H1 (cell line): ENCODE measurements around the gene MTMR4. TPM values are rescaled to one million over a fixed set of nuclear protein-coding genes. Genes with fewer than 3 reads are reported as not detected.

ENCODE experiments used
- CTCF ChIA-PET: fragments of 300-600 bp; sonication (Branson Sonifier 250); formaldehyde crosslinking; loops from one replicate; lab custom pipeline; 2021; ENCODE audit not compliant: partially characterized antibody; lab: Charles Lee
- POLR2A ChIA-PET: fragments of 300-600 bp; sonication (Branson Sonifier 250); formaldehyde crosslinking; loops from one replicate; lab custom pipeline; 2021; ENCODE audit warnings: inconsistent platforms; ENCODE audit not compliant: partially characterized antibody; lab: Charles Lee
- DNase-seq, 2 experiments: peaks; one replicate each; pipeline versions ENCODE4 v3.0.0 to v3.0.0-alpha.2; 2010 to 2022; ENCODE audit warnings: low spot score in 2 of 2, low read depth in 1 of 2, mixed read lengths in 1 of 2
- FAIRE-seq: peaks from 2 replicates; lab custom pipeline; 2011; peaks lifted over from hg19 to GRCh38; lab: Jason Lieb, UNC
- H2AFZ ChIP-seq: 2 replicates; pipeline ENCODE4 v1.8.1; 2012; ENCODE audit warnings: low read length, inconsistent platforms
- H2AK5ac ChIP-seq: 2 replicates; pipeline ENCODE4 v1.6.1; 2013; ENCODE audit warnings: low read depth, low read length
- H2BK120ac ChIP-seq: replicated peaks from 2 replicates; pipeline ENCODE3; 2013; ENCODE audit warnings: low read depth, low read length, inconsistent platforms
- H2BK12ac ChIP-seq: 2 replicates; pipeline ENCODE4 v1.6.1; 2013; ENCODE audit warnings: low read depth, low read length
- H2BK15ac ChIP-seq: 2 replicates; pipeline ENCODE4 v1.6.1; 2013; ENCODE audit warnings: low read length
- H2BK20ac ChIP-seq: 2 replicates; pipeline ENCODE4 v1.6.1; 2013; ENCODE audit warnings: low read length
- H2BK5ac ChIP-seq: 2 replicates; pipeline ENCODE4 v1.6.1; 2013; ENCODE audit warnings: low read depth, low read length
- H3K14ac ChIP-seq: 2 replicates; pipeline ENCODE4 v1.6.1; 2013; ENCODE audit warnings: inconsistent platforms; ENCODE audit not compliant: insufficient read length
- H3K18ac ChIP-seq: 2 replicates; pipeline ENCODE4 v1.6.1; 2013; ENCODE audit warnings: low read length; ENCODE audit errors: extremely low read depth
- H3K23ac ChIP-seq: 2 replicates; pipeline ENCODE4 v1.6.1; 2013; ENCODE audit warnings: inconsistent platforms; ENCODE audit not compliant: insufficient read length
- H3K23me2 ChIP-seq: 2 replicates; pipeline ENCODE4 v1.6.1; 2013; ENCODE audit warnings: low read depth, low read length
- H3K27ac ChIP-seq: 2 replicates; pipeline ENCODE4 v1.6.1; 2011; ENCODE audit warnings: low read depth, low read length, inconsistent platforms
- H3K27me3 ChIP-seq, 4 experiments: replicated peaks in 1 of 4; 1 replicate in 1 of 4; 2 replicates in 3 of 4; pipeline versions ENCODE4 v1.6.1 to v1.8.1; 2011 to 2013; ENCODE audit warnings: low read length in 3 of 4, mild to moderate bottlenecking in 3 of 4, inconsistent platforms in 2 of 4, mixed read lengths in 2 of 4, moderate library complexity in 1 of 4; ENCODE audit not compliant: control insufficient read depth in 3 of 4, insufficient read depth in 3 of 4; ENCODE audit errors: extremely low read depth in 1 of 4
- H3K36me3 ChIP-seq, 4 experiments: 2 replicates each; pipeline versions ENCODE4 v1.6.1 to v1.8.1; 2011 to 2013; ENCODE audit warnings: mild to moderate bottlenecking in 4 of 4, low read length in 3 of 4, moderate library complexity in 2 of 4, control low read depth in 1 of 4, inconsistent platforms in 1 of 4; ENCODE audit not compliant: insufficient read depth in 4 of 4, control insufficient read depth in 2 of 4
- H3K4ac ChIP-seq: replicated peaks from 2 replicates; pipeline ENCODE3; 2013; ENCODE audit warnings: low read length, low read depth, mixed read lengths, inconsistent platforms; ENCODE audit not compliant: insufficient read length
- H3K4me1 ChIP-seq, 4 experiments: replicated peaks in 1 of 4; 1 replicate in 1 of 4; 2 replicates in 3 of 4; pipeline versions ENCODE4 v1.6.1 to v1.8.1; 2011 to 2013; ENCODE audit warnings: low read length in 3 of 4, inconsistent platforms in 2 of 4, mixed read lengths in 1 of 4; ENCODE audit not compliant: insufficient read depth in 4 of 4, control insufficient read depth in 3 of 4
- H3K4me2 ChIP-seq, 2 experiments: 2 replicates each; pipeline versions ENCODE4 v1.6.1 to v1.8.1; 2011 to 2013; ENCODE audit warnings: low read depth in 2 of 2, low read length in 2 of 2, control low read depth in 1 of 2, inconsistent platforms in 1 of 2, mild to moderate bottlenecking in 1 of 2; ENCODE audit not compliant: insufficient read depth in 1 of 2
- H3K4me3 ChIP-seq, 4 experiments: fragments of 200-600, 300-600 bp in 1 of 4; sonication (generic), shearing (Covaris generic), sonication (Bioruptor Twin) in 1 of 4; 2 replicates each; pipeline versions ENCODE4 v1.5.1 to v1.8.1; 2011 to 2016; ENCODE audit warnings: low read length in 4 of 4, low read depth in 3 of 4, control low read depth in 2 of 4, inconsistent platforms in 2 of 4, mild to moderate bottlenecking in 2 of 4, mixed read lengths in 1 of 4, moderate library complexity in 1 of 4; ENCODE audit not compliant: insufficient read depth in 2 of 4; ENCODE audit errors: extremely low read depth in 1 of 4
- H3K56ac ChIP-seq: replicated peaks from 2 replicates; pipeline ENCODE3; 2013; ENCODE audit warnings: low read depth, mild to moderate bottlenecking, mixed read lengths, low read length, inconsistent platforms; ENCODE audit not compliant: insufficient read length
- H3K79me1 ChIP-seq: 2 replicates; pipeline ENCODE4 v1.6.1; 2013; ENCODE audit warnings: low read depth, low read length, control low read depth
- H3K79me2 ChIP-seq, 2 experiments: 2 replicates each; pipeline versions ENCODE4 v1.6.1 to v1.8.1; 2012 to 2013; ENCODE audit warnings: low read length in 2 of 2, mild to moderate bottlenecking in 2 of 2, inconsistent platforms in 1 of 2; ENCODE audit not compliant: insufficient read depth in 2 of 2, control insufficient read depth in 1 of 2
- H3K9ac ChIP-seq, 4 experiments: replicated peaks in 1 of 4; 1 replicate in 1 of 4; 2 replicates in 3 of 4; pipeline versions ENCODE4 v1.6.1 to v1.8.1; 2011 to 2013; ENCODE audit warnings: low read depth in 3 of 4, low read length in 3 of 4, control low read depth in 2 of 4, mild to moderate bottlenecking in 2 of 4, moderate library complexity in 2 of 4, inconsistent platforms in 1 of 4; ENCODE audit errors: extremely low read depth in 1 of 4
- H3K9me3 ChIP-seq, 2 experiments: 2 replicates each; pipeline versions ENCODE4 v1.6.1 to v1.8.1; 2012 to 2013; ENCODE audit warnings: mild to moderate bottlenecking in 2 of 2, moderate library complexity in 2 of 2, control low read depth in 1 of 2, inconsistent platforms in 1 of 2, low read depth in 1 of 2, low read length in 1 of 2, mixed read lengths in 1 of 2; ENCODE audit not compliant: insufficient read depth in 2 of 2
- H4K20me1 ChIP-seq, 2 experiments: replicated peaks in 1 of 2; 2 replicates each; pipeline versions ENCODE3 to v1.8.1; 2011 to 2013; ENCODE audit warnings: inconsistent platforms in 2 of 2, low read length in 2 of 2, mild to moderate bottlenecking in 1 of 2; ENCODE audit not compliant: insufficient read depth in 2 of 2, control insufficient read depth in 1 of 2
- H4K5ac ChIP-seq: 2 replicates; pipeline ENCODE4 v1.6.1; 2013; ENCODE audit warnings: low read length, low read depth, mixed read lengths, inconsistent platforms; ENCODE audit not compliant: insufficient read length
- H4K8ac ChIP-seq: 2 replicates; pipeline ENCODE4 v1.8.0; 2013; ENCODE audit warnings: mild to moderate bottlenecking, moderate library complexity, low read length, inconsistent platforms; ENCODE audit not compliant: insufficient read depth; ENCODE audit errors: extremely low read depth
- H4K91ac ChIP-seq: replicated peaks from 2 replicates; pipeline ENCODE3; 2013; ENCODE audit warnings: low read length, mixed read lengths, inconsistent platforms; ENCODE audit not compliant: insufficient read length
- CEBPB ChIP-seq: IDR thresholded peaks from 2 replicates; pipeline ENCODE4 v1.6.1; 2012; ENCODE audit warnings: low read depth, low read length
- E2F6 ChIP-seq: IDR thresholded peaks from 2 replicates; pipeline ENCODE4 v1.6.1; 2012; ENCODE audit warnings: inconsistent platforms
- KDM1A ChIP-seq: fragments of 200-600, 300-600 bp; sonication (generic); IDR thresholded peaks from 2 replicates; pipeline ENCODE4 v1.7.1; 2016; ENCODE audit warnings: mild to moderate bottlenecking, low read length, borderline replicate concordance
- MAFK ChIP-seq: IDR thresholded peaks from 2 replicates; pipeline ENCODE4 v1.6.1; 2012; ENCODE audit warnings: low read depth, mild to moderate bottlenecking, improper control_type of control experiment, low read length
- NRF1 ChIP-seq: IDR thresholded peaks from 2 replicates; pipeline ENCODE4 v1.6.1; 2011; ENCODE audit warnings: mild to moderate bottlenecking, low read depth, low read length, improper control_type of control experiment
- PHF8 ChIP-seq: fragments of 200-600 bp; sonication (generic); conservative IDR thresholded peaks from 2 replicates; pipeline ENCODE4 v1.7.1; 2012; ENCODE audit warnings: low read depth, mild to moderate bottlenecking, inconsistent platforms, low read length, moderate library complexity
- RNF2 ChIP-seq: fragments of 200-900, 300-1000 bp; sonication (generic); IDR thresholded peaks from 2 replicates; pipeline ENCODE4 v1.7.1; 2016; ENCODE audit warnings: borderline replicate concordance, low read depth, mild to moderate bottlenecking, antibody characterized with exemption, low read length; ENCODE audit not compliant: poor library complexity, severe bottlenecking; ENCODE audit errors: missing control alignments
- SIRT6 ChIP-seq: IDR thresholded peaks from one replicate; pipeline ENCODE4 v1.7.1; 2012; ENCODE audit warnings: low read length, inconsistent platforms
- SUZ12 ChIP-seq: fragments of 200-600 bp; sonication (generic); IDR thresholded peaks from 2 replicates; pipeline ENCODE4 v1.6.1; 2012; ENCODE audit warnings: mild to moderate bottlenecking, inconsistent platforms, low read length, moderate library complexity, mixed read lengths
- TCF12 ChIP-seq: IDR thresholded peaks from 2 replicates; pipeline ENCODE4 v1.6.1; 2011; ENCODE audit warnings: low read depth, mild to moderate bottlenecking, low read length
- WGBS, 2 experiments: shearing (Covaris generic) in 1 of 2; methylation state at CpG; one replicate each; pipeline versions ENCODE4 v1.1.6 to v1.1.7; 2013 to 2015; ENCODE audit warnings: low lambda C conversion rate in 2 of 2, mixed read lengths in 2 of 2, inconsistent platforms in 1 of 2, low coverage in 1 of 2, missing lambda C conversion rate in 1 of 2; ENCODE audit not compliant: insufficient replicate concordance in 2 of 2, insufficient coverage in 1 of 2, insufficient read length in 1 of 2; ENCODE audit errors: extremely low coverage in 1 of 2, missing lambda C conversion rate in 1 of 2; 5-methylcytosine and 5-hydroxymethylcytosine counted together
- polyA plus RNA-seq, 7 experiments: library from polyadenylated mRNA; depleted of rRNA in 3 of 7; stranded (reverse) in 5 of 7; unstranded in 2 of 7; fragments of >200 nt in 5 of 7; fragments of 200-250 nt in 2 of 7; gene quantifications; 1 replicate in 5 of 7; 2 replicates in 1 of 7; 4 replicates in 1 of 7; pipeline versions ENCODE4 v1.2.1 to v1.2.3, GENCODE V29; 2011 to 2013; ENCODE audit warnings: missing spikeins in 2 of 7, mixed read lengths in 2 of 7
- total RNA-seq: library from RNA; stranded (reverse); fragmentation: NEBNext Ultra II Directional; extraction: Animal tissue kit (Norgen Biotek cat#: 25700); gene quantifications from 2 replicates; pipeline ENCODE4 v1.2.1, GENCODE V29; 2021

Gene MTMR4
- total and polyA plus RNA-seq, 2 of the 8 experiments (the other 6 are each of a cell fraction or from before 2014, with no cell fraction given) = 15.9 to 39.2 TPM

- no peak overlapping the region for H4K8ac ChIP-seq
- no peaks in the 10 kb centered on the region for H3K27me3 ChIP-seq
- H3K4ac ChIP-seq = no peak overlapping the region
- no peak overlapping the region for H3K18ac ChIP-seq
- DNase-seq (no peak), FAIRE-seq (no peak)
- H3K14ac ChIP-seq = no peak overlapping the region
- no peak overlapping the region for H2BK12ac ChIP-seq
- H3K56ac ChIP-seq = no peak overlapping the region
- H3K23ac ChIP-seq = no peak overlapping the region
- H3K27ac ChIP-seq = no peak overlapping the region
- H2AFZ ChIP-seq = no peak overlapping the region
- H3K79me2 ChIP-seq = no peaks in the 10 kb centered on the region
- peaks cover 29 to 88% (median 65%) of the 10 kb centered on the region in 4 experiments for H3K36me3 ChIP-seq
- 86% methylated on average over 11 of the region's 11 CpGs; no CpG with 5 or more reads in 1 of the 2 experiments for whole genome bisulfite sequencing, 2 experiments
- H4K20me1 ChIP-seq = peaks cover 7 to 8% of the 10 kb centered on the region in 2 experiments
- H2BK5ac ChIP-seq = no peak overlapping the region
- no peak overlapping the region for H2BK120ac ChIP-seq
- no peak overlapping the region for H2AK5ac ChIP-seq
- H4K5ac ChIP-seq = no peak overlapping the region
- no peak overlapping the region for H4K91ac ChIP-seq
- no peak overlapping the region for H2BK15ac ChIP-seq
- H3K9ac ChIP-seq = no peak overlapping the region
- ChIA-PET POLR2A (interaction anchor here (1.0 to 2.1 kb wide), 3 partner anchors 9 to 10 kb away, joined by 3 to 11 read pairs (median 10); partner anchors contain the start of gene MTMR4), CTCF (no interaction called here)
- no peak overlapping the region for H2BK20ac ChIP-seq
- H3K4me1 ChIP-seq = no peaks in the 10 kb centered on the region
- no peaks in the 10 kb centered on the region for H3K79me1 ChIP-seq
- H3K23me2 ChIP-seq = no peaks in the 10 kb centered on the region
- no peak overlapping the region for H3K4me2 ChIP-seq
- no peaks in the 10 kb centered on the region for H3K9me3 ChIP-seq
- H3K4me3 ChIP-seq = no peak overlapping the region
- TF ChIP-seq E2F6 (no peak), TCF12 (no peak), PHF8 (no peak), RNF2 (no peak), CEBPB (no peak), KDM1A (no peak), MAFK (no peak), SUZ12 (no peak), NRF1 (no peak), SIRT6 (no peak)
Observed at GRCh38 chr17:58504826-58505351, 9.5 kb downstream of the MTMR4 start.
